Prostate gland (tissue), 2 donors: Measurements from ENCODE around the gene ZBTB49. TPM values are rescaled to one million over a fixed set of nuclear protein-coding genes. Genes with fewer than 3 reads are reported as not detected.

ENCODE experiments used
- DNase-seq: peaks from one replicate; pipeline ENCODE4 v3.0.0-alpha.2; 2019; ENCODE audit warnings: low spot score
- H3K27ac ChIP-seq, 2 donors: fragments of 200-600 bp; sonication (generic); 2 replicates each; pipeline ENCODE4 v1.5.1; 2017 to 2019
- H3K27me3 ChIP-seq: fragments of 200-600 bp; sonication (generic); replicated peaks from 2 replicates; pipeline ENCODE4 v1.5.1; 2019; ENCODE audit not compliant: insufficient read depth
- H3K36me3 ChIP-seq, 2 donors: fragments of 200-600 bp; sonication (generic); 1 replicate in 1 of 2; 2 replicates in 1 of 2; pipeline versions ENCODE4 v1.5.1 to v1.8.1; 2017 to 2019
- H3K4me1 ChIP-seq: fragments of 200-600 bp; sonication (generic); replicated peaks from 2 replicates; pipeline ENCODE4 v1.5.1; 2019
- H3K4me3 ChIP-seq, 2 donors: fragments of 200-600 bp; sonication (generic); 2 replicates each; pipeline ENCODE4 v1.5.1; 2017 to 2019
- H3K9me3 ChIP-seq: fragments of 200-600 bp; sonication (generic); 2 replicates; pipeline ENCODE4 v1.5.1; 2017
- CTCF ChIP-seq, 4 experiments: fragments of 200-600 bp in 2 of 4; fragments of 450-650 bp in 2 of 4; sonication (generic) in 2 of 4; IDR thresholded peaks; 1 replicate in 3 of 4; 2 replicates in 1 of 4; pipeline ENCODE4 v1.5.1; 2016 to 2019; ENCODE audit warnings: antibody characterized with exemption in 4 of 4, mild to moderate bottlenecking in 2 of 4, moderate library complexity in 2 of 4
- POLR2A ChIP-seq: fragments of 450-650 bp; IDR thresholded peaks from one replicate; pipeline ENCODE4 v1.6.1; 2016; ENCODE audit warnings: antibody characterized with exemption, mild to moderate bottlenecking
- POLR2AphosphoS5 ChIP-seq: sonication (generic); formaldehyde crosslinking; IDR thresholded peaks from one replicate; pipeline ENCODE4 v1.6.1; 2017; ENCODE audit warnings: antibody characterized with exemption
- WGBS: methylation state at CpG from one replicate; pipeline ENCODE4 v1.1.5; 2018; 5-methylcytosine and 5-hydroxymethylcytosine counted together
- intact Hi-C: fragments of 100-400 bp; cut with DNase I; formaldehyde crosslinking; loops from one replicate; pipeline ENCODE4 v1.14.2; 2022
- total RNA-seq, 2 donors: library from RNA; depleted of rRNA; stranded (reverse); fragments of >200 nt; gene quantifications; one replicate each; pipeline ENCODE4 v1.1.0, GENCODE V29; 2016

ZBTB49 gene
- total RNA-seq, 2 donors from 2014 or later, result 5.1 to 10.3 TPM

GRCh38 chr4:4317496-4318232 lies 27.6 kb downstream of the ZBTB49 start:
- H3K9me3 ChIP-seq, result no peaks in the 10 kb centered on the region
- DNase-seq, result no peak
- H3K4me3 ChIP-seq, result no peak overlapping the region
- no peaks in the 10 kb centered on the region for H3K4me1 ChIP-seq
- no peaks in the 10 kb centered on the region for H3K36me3 ChIP-seq
- no peak for TF ChIP-seq POLR2AphosphoS5
- TF ChIP-seq POLR2A, result no peak
- no peak for TF ChIP-seq CTCF (IDR thresholded peaks at IDR 0.05)
- intact Hi-C loops, result no loop called here
- 90% methylated on average over 22 of the region's 23 CpGs for WGBS
- H3K27ac ChIP-seq, result no peak overlapping the region
- H3K27me3 ChIP-seq, result no peaks in the 10 kb centered on the region

- no peaks in the 10 kb centered on the region for H3K4me1 ChIP-seq
- H3K27ac ChIP-seq, result no peak overlapping the region
- intact Hi-C loops, result no loop called here
- DNase-seq, result no peak
- H3K4me3 ChIP-seq, result no peak overlapping the region
- TF ChIP-seq POLR2AphosphoS5 (no peak), CTCF (IDR thresholded peaks at IDR 0.05) (no peak), POLR2A (no peak)
- no peaks in the 10 kb centered on the region for H3K9me3 ChIP-seq
- 96% methylated on average over 15 of the region's 15 CpGs for WGBS
- H3K27me3 ChIP-seq, result no peaks in the 10 kb centered on the region
- no peaks in the 10 kb centered on the region for H3K36me3 ChIP-seq
Measured at GRCh38 chr4:4320528-4320927, 30.5 kb downstream of the ZBTB49 start.

GRCh38 chr4:4320951-4321714 lies 31.1 kb downstream of the ZBTB49 start:
- Histone ChIP-seq H3K9me3 (no peaks in the 10 kb centered on the region), H3K27ac (no peak overlapping the region), H3K4me1 (no peaks in the 10 kb centered on the region), H3K36me3 (no peaks in the 10 kb centered on the region), H3K4me3 (no peak overlapping the region), H3K27me3 (no peaks in the 10 kb centered on the region)
- intact Hi-C loops, result no loop called here
- TF ChIP-seq CTCF (IDR thresholded peaks at IDR 0.05) (no peak), POLR2A (no peak), POLR2AphosphoS5 (no peak)
- 91% methylated on average over 26 of the region's 26 CpGs for WGBS
- no peak for DNase-seq

- DNase-seq, result no peak
- Histone ChIP-seq H3K27ac (no peak overlapping the region), H3K9me3 (no peaks in the 10 kb centered on the region), H3K27me3 (no peaks in the 10 kb centered on the region), H3K4me1 (no peaks in the 10 kb centered on the region), H3K36me3 (no peaks in the 10 kb centered on the region), H3K4me3 (no peak overlapping the region)
- TF ChIP-seq POLR2AphosphoS5 (no peak), POLR2A (no peak), CTCF (IDR thresholded peaks at IDR 0.05) (no peak)
- intact Hi-C loops, result no loop called here
- 88% methylated on average over 18 of the region's 18 CpGs for WGBS
Measured at GRCh38 chr4:4321951-4322688, 32.1 kb downstream of the ZBTB49 start.
